NB4 (cell line): ENCODE results near the gene EMC7.
"Not testable (repeated sequence)": the region's sequence is repeated elsewhere in the genome, so short reads cannot be mapped to it uniquely, and the experiment has no call there.

Source experiments
- DNase-seq: peaks from one replicate; pipeline ENCODE4 v3.0.0; 2010; ENCODE audit warnings: low read depth
- H3K4me3 ChIP-seq: one replicate; pipeline ENCODE4 v1.5.1; 2011; ENCODE audit warnings: mild to moderate bottlenecking, low read depth, low read length, moderate library complexity
- CTCF ChIP-seq: IDR thresholded peaks from one replicate; pipeline ENCODE4 v1.5.1; 2012; ENCODE audit warnings: low read depth, low read length
- MAX ChIP-seq: IDR thresholded peaks from 2 replicates; pipeline ENCODE4 v1.6.1; 2011; ENCODE audit warnings: low read depth, low read length
- MYC ChIP-seq: IDR thresholded peaks from 2 replicates; pipeline ENCODE4 v1.6.1; 2011; ENCODE audit warnings: low read depth, low read length
- POLR2A ChIP-seq: IDR thresholded peaks from 2 replicates; pipeline ENCODE4 v1.6.1; 2011; ENCODE audit warnings: mild to moderate bottlenecking; ENCODE audit not compliant: insufficient read length; ENCODE audit errors: extremely low read depth

EMC7 gene

GRCh38 chr15:34126522-34126921 is 24.9 kb upstream of the EMC7 start:
- H3K4me3 ChIP-seq = no peak overlapping the region
- TF ChIP-seq POLR2A (no peak), MAX (no peak), CTCF (no peak), MYC (no peak)
- no peak for DNase-seq

GRCh38 chr15:34125945-34126344 is 24.3 kb upstream of the EMC7 start:
- no peak for TF ChIP-seq POLR2A
- no peak overlapping the region for H3K4me3 ChIP-seq
- no peak for DNase-seq

GRCh38 chr15:34124651-34125050 is 23.0 kb upstream of the EMC7 start:
- no peak overlapping the region for H3K4me3 ChIP-seq
- TF ChIP-seq MAX (no peak), MYC (no peak), CTCF (no peak), POLR2A (no peak)
- DNase-seq = no peak

- TF ChIP-seq CTCF = no peak
- no peak for TF ChIP-seq POLR2A
- no peak for TF ChIP-seq MAX
- TF ChIP-seq MYC = no peak
- H3K4me3 ChIP-seq = no peak overlapping the region
- DNase-seq = no peak
These were observed 21.1 kb upstream of the EMC7 start for GRCh38 chr15:34122771-34123183.

GRCh38 chr15:34121786-34122185 is 20.1 kb upstream of the EMC7 start:
- not testable (repeated sequence) for DNase-seq, H3K4me3 ChIP-seq

GRCh38 chr15:34120420-34120819 is 18.8 kb upstream of the EMC7 start:
- DNase-seq, H3K4me3 ChIP-seq: not testable (repeated sequence)

GRCh38 chr15:34119291-34119690 is 17.6 kb upstream of the EMC7 start:
- no peak overlapping the region for H3K4me3 ChIP-seq
- no peak for DNase-seq
- TF ChIP-seq MAX (no peak), CTCF (no peak), MYC (no peak), POLR2A (no peak)

- no peak overlapping the region for H3K4me3 ChIP-seq
- DNase-seq = no peak
- no peak for TF ChIP-seq MYC
- TF ChIP-seq CTCF = no peak
- no peak for TF ChIP-seq POLR2A
- no peak for TF ChIP-seq MAX
These were observed 15.0 kb upstream of the EMC7 start for GRCh38 chr15:34116620-34117019.
